ENCODE data around the gene SLC35A4.
"Not testable (repeated sequence)": the region's sequence is repeated elsewhere in the genome, so short reads cannot be mapped to it uniquely, and the experiment has no call there.

The SLC35A4 gene

DNA sequence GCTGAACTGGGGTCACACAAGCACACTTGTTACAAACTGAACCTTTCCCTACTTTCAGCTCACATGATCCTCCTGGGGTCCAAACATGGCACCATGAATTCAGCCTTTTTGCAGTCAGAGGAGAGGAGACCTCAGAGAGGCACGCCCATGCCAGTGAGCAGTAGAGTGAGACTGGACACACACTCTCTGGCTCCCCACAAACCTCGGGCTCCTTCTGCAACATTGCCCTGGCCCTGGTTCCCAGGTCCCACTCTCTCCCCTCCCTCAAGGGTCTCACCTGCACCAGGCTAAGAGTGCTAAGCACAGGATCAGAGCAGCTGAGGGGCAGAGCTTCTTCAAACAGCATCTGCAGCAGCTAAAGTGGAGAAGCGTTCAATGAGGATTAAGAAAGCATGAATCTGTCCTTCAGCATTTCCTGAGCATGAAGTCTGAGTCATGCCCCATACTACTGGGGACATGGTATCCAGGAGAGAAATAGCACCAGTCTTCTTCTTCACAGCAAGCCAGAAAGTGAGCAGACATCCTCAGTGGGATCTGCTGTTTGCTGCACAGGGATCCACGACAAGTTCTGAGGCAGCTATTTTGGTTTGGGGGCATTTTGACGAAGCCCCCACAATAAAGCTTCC lies 27.2 kb downstream of the SLC35A4 start:
- no peak for DNase-seq

DNA sequence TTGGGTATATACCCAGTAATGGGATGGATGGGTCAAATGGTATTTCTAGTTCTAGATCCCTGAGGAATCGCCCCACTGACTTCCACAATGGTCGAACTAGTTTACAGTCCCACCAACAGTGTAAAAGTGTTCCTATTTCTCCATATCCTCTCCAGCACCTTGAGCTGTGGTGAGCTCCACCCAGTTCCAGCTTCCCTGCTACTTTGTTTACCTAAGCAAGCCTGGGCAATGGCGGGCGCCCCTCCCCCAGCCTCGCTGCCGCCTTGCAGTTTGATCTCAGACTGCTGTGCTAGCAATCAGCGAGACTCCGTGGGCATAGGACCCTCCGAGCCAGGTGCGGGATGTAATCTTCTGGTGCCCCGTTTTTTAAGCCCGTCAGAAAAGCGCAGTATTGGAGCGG lies 28.4 kb downstream of the SLC35A4 start:
- not testable (repeated sequence) for DNase-seq

DNA sequence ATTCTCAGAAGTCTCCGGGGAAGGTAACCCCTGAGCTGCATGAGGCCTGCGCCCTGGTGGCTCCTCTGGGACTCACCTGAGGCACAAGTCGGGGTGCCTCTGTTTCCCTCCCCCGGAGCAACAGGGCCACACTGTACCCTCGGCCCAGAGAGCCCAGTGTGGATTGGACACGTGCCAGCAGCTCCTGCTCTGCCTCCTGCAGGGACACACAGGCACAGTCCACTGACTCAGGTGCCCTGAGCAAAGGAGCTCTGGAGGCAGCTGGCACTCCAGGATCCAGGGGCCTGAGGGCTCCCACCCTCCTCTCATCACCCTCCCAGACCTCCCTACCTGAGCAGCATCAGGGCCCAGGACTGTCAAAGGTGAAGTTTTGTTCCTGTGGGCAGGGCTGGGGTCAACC lies 29.5 kb downstream of the SLC35A4 start:
- no peak for DNase-seq

DNA sequence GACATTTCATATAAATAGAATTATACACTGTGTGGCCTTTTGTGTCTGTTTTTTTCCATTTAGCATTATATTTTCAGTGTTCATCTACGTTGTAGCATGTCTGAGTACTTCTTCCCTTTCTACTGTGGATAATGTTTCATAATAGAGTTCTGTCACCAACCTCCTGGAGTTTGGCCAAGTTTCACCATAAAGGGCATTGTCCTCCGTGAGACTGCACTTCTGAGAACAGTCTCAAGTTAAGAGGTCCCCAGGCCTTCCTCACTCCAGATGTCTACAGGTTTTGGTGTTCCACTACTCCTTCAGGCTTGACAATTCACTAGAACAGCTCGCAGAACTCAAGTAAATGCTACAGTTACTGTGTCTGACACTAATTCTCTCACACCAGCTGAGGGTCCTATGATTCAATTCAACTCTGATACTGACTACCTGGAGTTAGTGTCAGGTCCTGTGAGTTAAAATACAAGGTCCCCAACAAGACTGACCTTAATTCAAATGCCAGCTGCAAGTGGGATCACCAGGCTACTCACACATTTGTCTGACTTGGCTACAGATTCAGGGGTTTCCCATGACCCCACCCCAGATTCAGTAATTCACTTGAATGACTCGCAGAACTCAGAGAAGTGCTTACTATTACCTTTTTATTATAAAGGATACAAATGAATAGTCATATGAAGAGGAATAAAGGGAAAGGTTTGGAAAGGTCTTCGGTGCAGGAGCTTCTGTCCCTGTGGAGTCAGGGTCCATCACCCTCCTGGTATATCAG lies 31.1 kb downstream of the SLC35A4 start:
- no peak for DNase-seq

DNA sequence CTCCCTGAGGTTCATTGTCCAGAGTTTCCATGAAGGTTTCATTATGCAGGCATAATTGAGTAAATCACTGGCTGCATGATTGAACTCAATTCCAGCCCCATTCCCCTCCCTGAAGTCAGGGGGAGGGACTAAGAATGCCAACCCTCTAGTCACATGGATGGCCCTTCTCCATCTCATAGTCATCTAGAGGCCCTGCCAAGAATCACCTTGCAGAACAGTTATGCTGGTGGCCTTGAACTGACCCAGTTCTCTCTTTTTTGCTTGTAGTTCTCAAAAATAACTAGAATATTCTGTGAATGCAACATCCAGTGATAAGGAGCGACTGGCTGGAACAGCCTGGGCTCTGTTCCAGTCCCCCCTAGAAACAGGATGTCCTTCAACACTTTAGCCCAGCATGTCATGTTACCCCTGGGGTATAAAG lies 31.7 kb downstream of the SLC35A4 start:
- DNase-seq, result no peak

DNA sequence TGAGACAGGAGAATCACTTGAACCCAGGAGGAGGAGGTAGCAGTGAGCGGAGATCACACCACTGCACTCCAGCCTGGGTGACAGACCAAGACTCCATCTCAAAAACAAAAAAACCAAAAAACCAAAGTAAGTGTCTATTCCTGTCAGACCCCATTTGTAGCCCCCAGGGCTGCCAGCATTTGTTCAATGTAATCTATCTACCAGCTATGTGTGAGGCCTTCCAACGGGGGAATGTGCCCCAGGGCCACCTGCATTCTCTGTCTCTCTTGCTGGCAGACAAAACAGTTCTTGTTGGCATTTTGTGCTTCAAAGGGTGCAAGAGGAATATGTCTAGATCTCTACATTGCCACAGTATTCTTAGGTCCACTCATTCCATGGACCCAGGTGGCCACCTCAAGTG lies 34.2 kb downstream of the SLC35A4 start:
- DNase-seq, result no peak

DNA sequence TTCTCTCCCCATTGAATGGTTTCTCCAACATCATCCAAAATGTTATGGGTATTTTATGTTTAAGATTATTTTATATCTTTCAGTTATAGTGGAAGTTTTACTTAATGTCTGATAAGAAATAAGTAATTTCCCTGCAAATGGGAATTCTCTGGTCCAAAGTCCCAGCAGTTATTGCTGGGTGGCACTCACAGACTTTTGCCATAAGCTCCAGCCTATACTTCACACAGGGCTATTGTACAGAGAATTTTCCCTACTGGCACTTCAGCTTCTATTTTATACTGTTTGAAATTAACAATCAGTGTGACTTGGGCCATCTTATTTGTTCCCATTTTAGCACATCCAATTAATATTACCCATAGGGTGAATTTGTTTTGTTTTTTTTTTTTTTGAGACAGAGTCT lies 35.5 kb downstream of the SLC35A4 start:
- no peak for DNase-seq

DNA sequence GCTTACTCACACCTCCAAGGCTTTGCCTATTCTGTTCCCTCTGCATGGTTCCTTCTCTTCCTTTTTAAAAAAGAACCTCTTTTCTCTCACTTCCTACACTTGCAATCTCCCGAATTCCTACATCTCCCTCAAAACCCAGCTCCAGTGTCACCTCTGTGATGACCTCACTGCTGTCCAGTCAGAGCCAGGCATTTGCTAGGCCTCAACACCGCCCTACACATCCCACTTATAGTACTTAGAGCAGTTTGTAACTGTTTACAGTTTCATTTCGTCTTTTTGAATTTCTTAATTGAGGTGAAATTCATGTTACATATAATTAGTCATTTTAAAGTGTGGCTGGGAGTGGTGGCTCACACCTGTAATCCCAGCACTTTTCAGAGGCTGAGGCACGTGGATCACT lies 37.5 kb downstream of the SLC35A4 start:
- DNase-seq, result no peak

DNA sequence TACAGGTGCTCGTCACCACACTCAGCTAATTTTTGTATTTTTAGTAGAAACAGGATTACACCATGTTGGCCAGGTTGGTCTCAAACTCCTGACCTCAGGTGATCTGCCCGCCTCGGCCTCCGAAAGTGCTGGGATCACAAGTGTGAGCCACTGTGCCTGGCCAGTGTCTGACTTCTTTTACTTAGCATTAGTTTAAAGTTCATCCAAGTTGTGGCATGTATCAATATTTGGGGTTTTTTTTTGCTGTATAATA lies 38.7 kb downstream of the SLC35A4 start:
- not testable (repeated sequence) for DNase-seq

DNA sequence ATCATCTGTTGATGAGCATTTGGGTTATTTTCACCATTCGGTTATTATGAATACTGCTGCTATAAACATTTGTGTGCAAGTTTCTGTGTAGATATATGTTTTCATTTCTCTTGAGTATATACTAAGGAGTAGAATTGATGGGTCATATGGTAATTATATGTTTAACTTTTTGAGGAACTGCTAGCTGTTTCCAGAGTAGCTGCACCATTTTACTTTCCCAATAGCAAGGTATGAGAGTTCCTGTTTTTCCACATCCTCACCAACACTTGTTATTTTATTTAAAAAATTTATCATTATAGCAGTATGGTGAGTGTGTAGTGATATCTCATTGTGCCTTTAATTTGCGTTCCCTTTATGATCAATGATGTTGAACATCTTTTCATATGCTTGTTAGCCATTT lies 39.1 kb downstream of the SLC35A4 start:
- no peak for DNase-seq

DNA sequence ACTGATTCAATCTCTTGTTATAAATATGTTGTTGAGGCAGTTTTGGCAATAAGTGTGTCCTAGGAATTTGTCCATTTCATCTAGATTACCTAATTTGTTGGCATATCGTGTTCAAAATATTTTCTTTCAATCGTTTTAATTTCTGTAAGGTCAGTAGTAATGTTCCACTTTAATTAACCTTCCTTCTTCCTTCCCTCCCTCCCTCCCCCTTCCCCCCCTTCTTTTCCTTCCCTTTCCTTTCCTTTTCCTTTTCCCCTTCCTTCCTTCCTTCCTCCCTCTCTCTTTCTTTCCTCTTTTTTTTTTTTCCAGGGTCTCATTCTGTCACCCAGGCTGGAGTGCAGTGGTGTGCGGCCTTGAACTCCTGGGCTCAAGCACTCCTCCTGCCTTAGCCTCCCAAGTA lies 41.3 kb downstream of the SLC35A4 start:
- DNase-seq, result no peak

DNA sequence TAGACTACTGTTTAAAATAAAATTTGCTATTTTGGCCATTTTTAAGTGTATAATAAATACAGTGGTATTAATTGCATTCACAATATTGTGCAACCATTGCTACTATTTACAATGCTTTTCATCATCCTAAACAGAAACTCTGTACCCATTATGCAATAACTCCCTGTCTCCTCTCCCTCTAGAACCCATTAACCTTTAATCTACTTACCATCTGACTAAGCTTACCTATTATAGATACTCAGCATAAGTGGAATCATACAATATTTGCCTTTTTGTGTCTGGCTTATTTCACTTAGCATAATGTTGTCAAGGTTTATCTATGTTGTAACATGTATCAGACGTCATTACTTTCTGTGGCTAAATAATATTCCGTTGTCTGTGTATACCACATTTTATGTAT lies 42.4 kb downstream of the SLC35A4 start:
- no peak for DNase-seq

DNA sequence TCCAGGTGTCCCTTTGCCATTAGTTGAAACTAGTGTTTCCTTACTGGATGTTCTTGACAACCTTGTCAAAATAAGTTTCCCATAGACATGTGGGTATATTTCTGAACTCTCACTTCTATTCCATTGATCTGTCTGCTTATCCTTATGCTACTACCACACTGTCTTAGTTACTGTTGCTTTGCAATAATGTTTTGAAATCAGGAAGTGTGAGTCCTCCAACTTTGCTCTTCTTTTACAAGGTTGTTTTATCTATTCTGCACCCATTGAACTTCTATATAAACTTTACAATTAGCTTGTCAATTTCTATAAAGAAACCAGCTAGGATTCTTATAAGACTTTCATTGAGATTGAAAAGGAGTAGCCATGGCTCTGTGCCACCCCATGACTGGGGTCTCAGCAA lies 44.1 kb downstream of the SLC35A4 start:
- DNase-seq, result no peak

DNA sequence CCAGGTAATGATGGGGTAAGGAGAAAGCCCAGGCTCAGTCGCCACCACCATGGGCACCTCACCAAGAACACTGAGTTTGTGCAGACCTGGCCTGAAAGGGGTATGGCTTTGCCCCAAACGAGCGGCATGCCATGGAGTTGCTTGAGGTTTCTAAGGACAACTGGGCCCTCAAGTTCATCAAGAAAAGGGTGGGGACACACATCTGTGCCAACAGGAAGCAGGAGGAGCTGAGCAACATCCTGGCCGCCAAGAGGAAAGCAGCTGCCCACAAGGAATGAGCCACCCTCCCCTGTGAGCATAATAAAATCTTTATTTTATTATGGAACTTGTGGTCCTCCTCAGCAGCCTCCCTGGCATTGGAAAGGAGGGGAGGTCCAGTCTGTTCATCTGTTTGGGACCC lies 44.5 kb downstream of the SLC35A4 start:
- DNase-seq, result no peak

DNA sequence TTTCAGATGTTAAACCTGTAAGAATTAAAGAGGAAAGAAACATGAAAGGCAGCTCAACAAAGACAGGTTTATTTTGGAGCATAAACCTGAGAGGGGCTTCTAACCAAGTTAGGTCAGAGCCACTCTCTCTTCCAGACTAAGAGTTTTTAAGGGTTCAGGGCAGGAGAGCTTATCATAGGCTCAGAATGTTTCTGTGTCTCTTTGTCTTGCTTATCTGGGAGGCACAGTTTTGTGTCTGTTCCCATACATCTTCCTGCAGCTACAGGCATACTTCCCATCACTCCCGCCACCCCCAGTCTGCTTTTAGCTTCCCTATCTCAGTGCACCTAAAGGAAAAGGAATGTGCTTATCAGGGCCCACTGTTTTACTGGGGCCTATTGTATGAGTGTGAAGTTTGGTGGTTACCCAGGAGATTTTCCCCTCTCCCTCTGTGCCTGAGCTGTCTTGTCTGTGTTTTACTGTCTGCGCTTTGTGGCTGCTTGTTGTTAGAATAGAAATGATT lies 46.4 kb downstream of the SLC35A4 start:
- no peak for DNase-seq

All from NCI-H187 treated with DMSO at 0.1 percent for 48 hours (cell line).